ENCODE measurements around the gene OST4. TPM values are rescaled to one million over a fixed set of nuclear protein-coding genes. Genes with fewer than 3 reads are reported as not detected.

Gene OST4
- total RNA-seq, 4 donors from 2014 or later, result 200 to 352 (median 243) TPM

DNA sequence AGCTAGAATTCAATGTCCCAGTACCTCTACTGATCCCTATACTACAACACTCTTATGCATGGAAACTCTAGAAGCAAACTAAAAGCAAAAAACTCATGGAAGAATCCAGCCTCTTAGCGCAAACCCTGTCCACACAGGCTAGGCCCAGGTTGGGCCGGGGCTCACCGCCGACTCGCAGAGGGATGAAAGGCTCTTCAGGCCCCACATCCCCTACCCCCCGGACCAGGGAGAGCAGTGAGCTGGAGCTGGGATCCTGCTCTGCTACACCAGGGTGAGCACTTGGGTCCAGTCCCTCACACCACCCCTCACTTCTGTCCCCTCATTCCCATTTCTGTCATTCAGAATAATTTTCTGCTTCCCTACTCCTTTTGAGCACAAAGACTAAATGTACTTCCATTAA, 2.0 kb downstream of the OST4 start:
- peaks cover 5 to 54% (median 36%) of the 10 kb centered on the region in 4 donors for H3K36me3 ChIP-seq
- intact Hi-C loops (cut with DNase I), result no loop called here
- no peaks in the 10 kb centered on the region for H3K9me3 ChIP-seq
- DNase-seq (ENCODE audit: extremely low spot score), result no peak
- peak overlapping the region in 3 of 4 donors; percentile 98 to 99 (median 98) for H3K27ac ChIP-seq (replicated peaks in 1 of 4)
- 87% methylated on average over 5 of the region's 6 CpGs for WGBS
- no peaks in the 10 kb centered on the region for H3K27me3 ChIP-seq
- H3K4me3 ChIP-seq, result no peak overlapping the region
- TF ChIP-seq, protein P1, sequence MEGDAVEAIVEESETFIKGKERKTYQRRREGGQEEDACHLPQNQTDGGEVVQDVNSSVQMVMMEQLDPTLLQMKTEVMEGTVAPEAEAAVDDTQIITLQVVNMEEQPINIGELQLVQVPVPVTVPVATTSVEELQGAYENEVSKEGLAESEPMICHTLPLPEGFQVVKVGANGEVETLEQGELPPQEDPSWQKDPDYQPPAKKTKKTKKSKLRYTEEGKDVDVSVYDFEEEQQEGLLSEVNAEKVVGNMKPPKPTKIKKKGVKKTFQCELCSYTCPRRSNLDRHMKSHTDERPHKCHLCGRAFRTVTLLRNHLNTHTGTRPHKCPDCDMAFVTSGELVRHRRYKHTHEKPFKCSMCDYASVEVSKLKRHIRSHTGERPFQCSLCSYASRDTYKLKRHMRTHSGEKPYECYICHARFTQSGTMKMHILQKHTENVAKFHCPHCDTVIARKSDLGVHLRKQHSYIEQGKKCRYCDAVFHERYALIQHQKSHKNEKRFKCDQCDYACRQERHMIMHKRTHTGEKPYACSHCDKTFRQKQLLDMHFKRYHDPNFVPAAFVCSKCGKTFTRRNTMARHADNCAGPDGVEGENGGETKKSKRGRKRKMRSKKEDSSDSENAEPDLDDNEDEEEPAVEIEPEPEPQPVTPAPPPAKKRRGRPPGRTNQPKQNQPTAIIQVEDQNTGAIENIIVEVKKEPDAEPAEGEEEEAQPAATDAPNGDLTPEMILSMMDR (IDR thresholded peaks at IDR 0.05), result no peak
- no peak for TF ChIP-seq POLR2A (IDR thresholded peaks at IDR 0.05; ENCODE audit: low read depth)
- no peak for TF ChIP-seq EP300 (IDR thresholded peaks at IDR 0.05)
- H3K4me1 ChIP-seq, result peaks cover 48 to 69% (median 62%) of the 10 kb centered on the region in 4 donors

DNA sequence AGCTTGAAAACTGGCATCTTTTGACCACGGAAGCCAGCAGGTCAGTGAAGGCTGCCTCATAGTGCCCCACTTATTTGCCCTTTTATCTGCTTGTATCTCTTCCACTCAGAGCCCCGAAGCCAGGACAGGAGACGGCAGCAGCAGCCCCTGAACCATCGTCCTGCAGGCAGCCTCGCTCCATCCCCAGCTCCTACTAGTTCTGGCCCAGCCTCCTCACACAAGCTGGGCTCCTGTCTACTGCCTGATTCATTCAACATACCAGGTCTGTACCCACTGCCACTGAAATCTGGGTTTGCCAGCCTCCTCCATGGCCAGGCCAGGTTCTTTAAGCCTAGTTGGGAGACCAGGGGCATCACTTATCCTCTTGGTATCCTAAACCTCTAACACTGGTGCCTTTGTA, 4.1 kb downstream of the OST4 start:
- H3K4me1 ChIP-seq, result peaks cover 32 to 58% (median 50%) of the 10 kb centered on the region in 4 donors
- H3K27ac ChIP-seq (replicated peaks in 1 of 4), result no peak overlapping the region

GRCh38 chr2:27065128-27065527, 6.3 kb downstream of the OST4 start:
- Histone ChIP-seq H3K4me1 (peaks cover 19 to 42% (median 36%) of the 10 kb centered on the region in 4 donors), H3K4me3 (no peak overlapping the region), H3K36me3 (peaks cover 5 to 65% (median 47%) of the 10 kb centered on the region in 4 donors), H3K27me3 (no peaks in the 10 kb centered on the region), H3K9me3 (no peaks in the 10 kb centered on the region), H3K27ac (replicated peaks in 1 of 4) (no peak overlapping the region)
- WGBS, result 85% methylated on average over 3 of the region's 3 CpGs
- intact Hi-C loops (cut with DNase I), result no loop called here
- no peak for TF ChIP-seq POLR2A (IDR thresholded peaks at IDR 0.05; ENCODE audit: low read depth)
- no peak for TF ChIP-seq POLR2AphosphoS5 (IDR thresholded peaks at IDR 0.05)
- TF ChIP-seq EP300 (IDR thresholded peaks at IDR 0.05), result no peak
- TF ChIP-seq, protein P1 (IDR thresholded peaks at IDR 0.05), result no peak
- DNase-seq (ENCODE audit: extremely low spot score), result no peak

More for the DNA sequence above, 4.1 kb downstream of the OST4 start:
- Histone ChIP-seq H3K36me3 (peaks cover 5 to 61% (median 40%) of the 10 kb centered on the region in 4 donors), H3K9me3 (no peaks in the 10 kb centered on the region), H3K27me3 (no peaks in the 10 kb centered on the region), H3K4me3 (no peak overlapping the region)
- intact Hi-C loops (cut with DNase I), result no loop called here
- DNase-seq (ENCODE audit: extremely low spot score), result no peak
- TF ChIP-seq EP300 (IDR thresholded peaks at IDR 0.05) (no peak), POLR2AphosphoS5 (IDR thresholded peaks at IDR 0.05) (no peak), POLR2A (IDR thresholded peaks at IDR 0.05; ENCODE audit: low read depth) (no peak)
- TF ChIP-seq, protein P1 (IDR thresholded peaks at IDR 0.05), result no peak
- WGBS, result 94% methylated on average over 5 of the region's 5 CpGs

GRCh38 chr2:27060323-27060722, 11.1 kb downstream of the OST4 start:
- Histone ChIP-seq H3K27ac (replicated peaks in 1 of 4) (no peak overlapping the region), H3K27me3 (no peaks in the 10 kb centered on the region), H3K4me1 (peaks cover 0 to 24% (median 11%) of the 10 kb centered on the region in 4 donors), H3K9me3 (no peaks in the 10 kb centered on the region), H3K36me3 (peaks cover 17 to 68% (median 59%) of the 10 kb centered on the region in 4 donors), H3K4me3 (no peak overlapping the region)
- DNase-seq (ENCODE audit: extremely low spot score), result no peak
- TF ChIP-seq POLR2AphosphoS5 (IDR thresholded peaks at IDR 0.05) (peak in 1 of 2 donors; percentile 15), POLR2A (IDR thresholded peaks at IDR 0.05; ENCODE audit: low read depth) (no peak)
- intact Hi-C loops (cut with DNase I), result no loop called here
- 94% methylated on average over 3 of the region's 3 CpGs for WGBS

GRCh38 chr2:27059141-27059820, 12.2 kb downstream of the OST4 start:
- no peak for TF ChIP-seq EP300 (IDR thresholded peaks at IDR 0.05)
- TF ChIP-seq POLR2A (IDR thresholded peaks at IDR 0.05; ENCODE audit: low read depth), result no peak
- TF ChIP-seq POLR2AphosphoS5 (IDR thresholded peaks at IDR 0.05), result no peak
- TF ChIP-seq, protein P1 (IDR thresholded peaks at IDR 0.05), result no peak
- no peaks in the 10 kb centered on the region for H3K27me3 ChIP-seq
- WGBS, result 81% methylated on average over 15 of the region's 15 CpGs
- intact Hi-C loops (cut with DNase I), result no loop called here
- no peaks in the 10 kb centered on the region for H3K9me3 ChIP-seq
- H3K4me1 ChIP-seq, result peaks cover 0 to 27% (median 10%) of the 10 kb centered on the region in 4 donors
- peaks cover 17 to 72% (median 65%) of the 10 kb centered on the region in 4 donors for H3K36me3 ChIP-seq
- no peak overlapping the region for H3K4me3 ChIP-seq
- no peak for DNase-seq (ENCODE audit: extremely low spot score)
- H3K27ac ChIP-seq (replicated peaks in 1 of 4), result peak overlapping the region in 1 of 4 donors; percentile 16

Data from esophagus muscularis mucosa (tissue), 4 donors.